ENCODE data around the gene CITED2.

The CITED2 gene

GRCh38 chr6:139375226-139376016 lies 973 bp upstream of the CITED2 start (continued):
- peak; percentile 27; the same call in 1 of the 2 replicates for TF ChIP-seq ZNF654 (tag by site-specific recombination; IDR thresholded peaks at IDR 0.05; ENCODE audit: low read depth)

GRCh38 chr6:139373928-139374356 lies 506 bp downstream of the CITED2 start:
- H3K9me3 ChIP-seq (ENCODE audit: control insufficient read depth, insufficient read depth, low read depth, low read length), result no peaks in the 10 kb centered on the region
- peaks cover 27% of the 10 kb centered on the region for H3K4me1 ChIP-seq (ENCODE audit: control insufficient read depth, insufficient read depth, low read length)
- CTCF ChIA-PET, result interaction anchor here (0.5 to 1.7 kb wide), 6 partner anchors 336 to 1162 kb away, joined by 3 to 5 read pairs (median 3); no protein-coding TSS in a partner anchor
- H3K4me3 ChIP-seq (ENCODE audit: low read depth, low read length), result peak overlapping the region; percentile 79
- peak; percentile 49; the same call in 1 of the 2 replicates for TF ChIP-seq PATZ1 (tag by site-specific recombination; IDR thresholded peaks at IDR 0.05)
- peak; percentile 74; the same call in 1 of the 2 replicates for TF ChIP-seq ZBTB20 (tag by site-specific recombination; IDR thresholded peaks at IDR 0.05)
- TF ChIP-seq SCRT2 (tag by site-specific recombination; IDR thresholded peaks at IDR 0.05), result peak; percentile 80
- TF ChIP-seq KLF9 (tag by site-specific recombination; IDR thresholded peaks at IDR 0.05; ENCODE audit: low read depth), result peak; percentile 28; the same call in 1 of the 2 replicates
- no peak for TF ChIP-seq ZBTB1 (tag by site-specific recombination; IDR thresholded peaks at IDR 0.05)
- peak; percentile 90 for TF ChIP-seq ZNF341 (tag by site-specific recombination; IDR thresholded peaks at IDR 0.05; ENCODE audit: low read depth)
- TF ChIP-seq ZBTB7A (tag by site-specific recombination; IDR thresholded peaks at IDR 0.05; ENCODE audit: low read depth), result peak; percentile 64
- TF ChIP-seq ZBTB8A (tag by site-specific recombination; IDR thresholded peaks at IDR 0.05), result peak; percentile 63; the same call in 1 of the 2 replicates
- peak; percentile 51; the same call in 1 of the 2 replicates for TF ChIP-seq YY2 (tag by site-specific recombination; IDR thresholded peaks at IDR 0.05)
- peak; percentile 94 for TF ChIP-seq ZBTB10 (tag by site-specific recombination; IDR thresholded peaks at IDR 0.05)
- peak; percentile 66; the same call in 1 of the 2 replicates for TF ChIP-seq ZNF366 (tag by site-specific recombination; conservative IDR thresholded peaks at IDR 0.05)
- TF ChIP-seq ZNF449 (tag by site-specific recombination; IDR thresholded peaks at IDR 0.05), result no peak
- peak; percentile 19; the same call in 1 of the 2 replicates for TF ChIP-seq PRDM10 (tag by site-specific recombination; IDR thresholded peaks at IDR 0.05)
- peak; percentile 12; the same call in 1 of the 2 replicates for TF ChIP-seq GLIS2 (tag by site-specific recombination; IDR thresholded peaks at IDR 0.05)
- TF ChIP-seq ZNF692 (tag by site-specific recombination; IDR thresholded peaks at IDR 0.05), result no peak
- TF ChIP-seq ZNF335 (tag by site-specific recombination; conservative IDR thresholded peaks at IDR 0.05), result peak; percentile 91
- no peak for TF ChIP-seq ZNF488 (tag by site-specific recombination; IDR thresholded peaks at IDR 0.05)
- peak; percentile 62 for TF ChIP-seq HOXD13 (CRISPR knock-in tag; IDR thresholded peaks at IDR 0.05; ENCODE audit: borderline replicate concordance)
- peak; percentile 85 for TF ChIP-seq ZNF777 (tag by site-specific recombination; IDR thresholded peaks at IDR 0.05; ENCODE audit: borderline replicate concordance)
- peak overlapping the region; percentile 94 for H3K27ac ChIP-seq (ENCODE audit: extremely low read depth, low read depth, low read length)
- POLR2A ChIA-PET, result interaction anchor here (0.5 to 8.1 kb wide), 101 partner anchors 9 to 1290 kb away, joined by 3 to 141 read pairs (median 5); partner anchors contain the start of genes CCDC28A, REPS1 and TXLNB
- peaks cover 0 to 25% of the 10 kb centered on the region in 2 experiments; a peak in 1 of 3 replicates for H3K36me3 ChIP-seq (ENCODE audit: control insufficient read depth in 2 of 2, insufficient read depth in 1 of 2, low read length in 2 of 2)
